OCI-LY7 (cell line): ENCODE results near the gene GGA1.

Experiments
- EZH2phosphoT487 ChIP-seq: fragments of 200-600 bp; sonication (generic); IDR thresholded peaks from 2 replicates; pipeline ENCODE4 v1.6.1; 2018; ENCODE audit warnings: low read depth, borderline replicate concordance, mild to moderate bottlenecking, mixed run types, antibody characterized with exemption, low read length, moderate library complexity, mixed read lengths
- TF ChIP-seq, protein P1 (sequence below): fragments of 200-600 bp; sonication (generic); conservative IDR thresholded peaks from 2 replicates; pipeline ENCODE4 v1.5.1; 2014; ENCODE audit warnings: mild to moderate bottlenecking, antibody characterized with exemption, low read length, moderate library complexity, mixed read lengths

DNA sequence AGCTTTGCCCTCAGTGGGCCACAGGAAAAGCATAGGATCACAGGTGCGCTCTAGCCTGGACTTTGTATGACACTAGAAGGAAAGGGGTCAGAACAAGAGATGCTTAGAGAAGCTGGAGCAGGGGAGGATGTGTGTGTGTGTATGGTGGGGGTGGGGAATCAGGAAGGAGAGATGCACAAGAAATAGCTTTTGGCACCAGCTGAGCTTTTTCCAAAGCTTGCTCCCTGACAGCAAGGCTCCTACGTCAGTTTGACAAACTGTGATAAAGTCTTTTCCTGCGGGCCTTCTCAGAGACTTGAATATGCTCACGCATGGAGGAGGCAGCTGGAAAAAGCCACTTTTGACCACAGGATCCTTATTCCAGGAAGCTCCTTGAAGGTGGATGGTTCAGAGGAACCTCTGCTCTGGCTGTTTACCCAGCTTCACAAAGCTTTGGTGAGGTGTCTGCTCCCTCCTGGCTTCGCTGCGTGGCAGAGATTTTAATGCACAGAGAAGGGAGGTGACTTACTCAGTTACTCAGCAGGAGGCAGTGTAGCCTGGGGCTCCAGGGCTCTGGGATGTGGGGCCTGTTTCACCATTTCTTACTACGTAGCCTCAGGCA, 44.4 kb upstream of the GGA1 start:
- no peak for TF ChIP-seq EZH2phosphoT487
- TF ChIP-seq, protein P1, sequence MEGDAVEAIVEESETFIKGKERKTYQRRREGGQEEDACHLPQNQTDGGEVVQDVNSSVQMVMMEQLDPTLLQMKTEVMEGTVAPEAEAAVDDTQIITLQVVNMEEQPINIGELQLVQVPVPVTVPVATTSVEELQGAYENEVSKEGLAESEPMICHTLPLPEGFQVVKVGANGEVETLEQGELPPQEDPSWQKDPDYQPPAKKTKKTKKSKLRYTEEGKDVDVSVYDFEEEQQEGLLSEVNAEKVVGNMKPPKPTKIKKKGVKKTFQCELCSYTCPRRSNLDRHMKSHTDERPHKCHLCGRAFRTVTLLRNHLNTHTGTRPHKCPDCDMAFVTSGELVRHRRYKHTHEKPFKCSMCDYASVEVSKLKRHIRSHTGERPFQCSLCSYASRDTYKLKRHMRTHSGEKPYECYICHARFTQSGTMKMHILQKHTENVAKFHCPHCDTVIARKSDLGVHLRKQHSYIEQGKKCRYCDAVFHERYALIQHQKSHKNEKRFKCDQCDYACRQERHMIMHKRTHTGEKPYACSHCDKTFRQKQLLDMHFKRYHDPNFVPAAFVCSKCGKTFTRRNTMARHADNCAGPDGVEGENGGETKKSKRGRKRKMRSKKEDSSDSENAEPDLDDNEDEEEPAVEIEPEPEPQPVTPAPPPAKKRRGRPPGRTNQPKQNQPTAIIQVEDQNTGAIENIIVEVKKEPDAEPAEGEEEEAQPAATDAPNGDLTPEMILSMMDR, result 0 out of 2 replicates have a peak, but pooled peaks have one; percentile 14
